ENCODE measurements around the gene SPDYE4. TPM values are rescaled to one million over a fixed set of nuclear protein-coding genes. Genes with fewer than 3 reads are reported as not detected.

The SPDYE4 gene
- total RNA-seq, 1 experiment from 2014 or later = not detected

GRCh38 chr17:8797621-8798175, 39.4 kb upstream of the SPDYE4 start:
- H3K27ac Mint-ChIP-seq = no peak overlapping the region
- peaks cover 4% of the 10 kb centered on the region; the same call in 1 of the 2 replicates for H3K27me3 Mint-ChIP-seq (ENCODE audit: low read depth)
- no peaks in the 10 kb centered on the region for H3K9me3 Mint-ChIP-seq
- H3K36me3 Mint-ChIP-seq = no peaks in the 10 kb centered on the region
- TF ChIP-seq USF1 (CRISPR knock-in tag; IDR thresholded peaks at IDR 0.05) (no peak), ZNF138 (CRISPR knock-in tag; conservative IDR thresholded peaks at IDR 0.05) (no peak), AFF4 (CRISPR knock-in tag; IDR thresholded peaks at IDR 0.05; ENCODE audit: borderline replicate concordance) (no peak), ZBTB21 (CRISPR knock-in tag; IDR thresholded peaks at IDR 0.05; ENCODE audit: borderline replicate concordance) (no peak), ELF4 (CRISPR knock-in tag; IDR thresholded peaks at IDR 0.05; ENCODE audit: low read depth) (no peak), FOXK1 (CRISPR knock-in tag; IDR thresholded peaks at IDR 0.05) (no peak), NFE2L1 (CRISPR knock-in tag; IDR thresholded peaks at IDR 0.05) (no peak), ZNF281 (CRISPR knock-in tag; IDR thresholded peaks at IDR 0.05) (no peak), IRF1 (CRISPR knock-in tag; IDR thresholded peaks at IDR 0.05) (no peak), ZNF425 (CRISPR knock-in tag; conservative IDR thresholded peaks at IDR 0.05) (no peak), ZMAT4 (CRISPR knock-in tag; IDR thresholded peaks at IDR 0.05) (no peak), E2F4 (CRISPR knock-in tag; IDR thresholded peaks at IDR 0.05; ENCODE audit: borderline replicate concordance, low read depth) (no peak)
- ChIA-PET CTCF (interaction anchor here (0.6 to 8.9 kb wide), 11 partner anchors 10 to 724 kb away, joined by 3 to 132 read pairs (median 15); partner anchors contain the start of gene MYH10), POLR2A (interaction anchor here (0.6 kb wide), 2 partner anchors 36 to 404 kb away, joined by 3 to 4 read pairs; no protein-coding TSS in a partner anchor)
- peak overlapping the region; percentile 81 for H3K4me3 Mint-ChIP-seq
- peaks cover 14% of the 10 kb centered on the region for H3K4me1 Mint-ChIP-seq
- ATAC-seq = no peak
- DNase-seq (ENCODE audit: low spot score) = no peak

Data from WTC11 (cell line).